ENCODE measurements around the gene ALPK3.

The ALPK3 gene

DNA sequence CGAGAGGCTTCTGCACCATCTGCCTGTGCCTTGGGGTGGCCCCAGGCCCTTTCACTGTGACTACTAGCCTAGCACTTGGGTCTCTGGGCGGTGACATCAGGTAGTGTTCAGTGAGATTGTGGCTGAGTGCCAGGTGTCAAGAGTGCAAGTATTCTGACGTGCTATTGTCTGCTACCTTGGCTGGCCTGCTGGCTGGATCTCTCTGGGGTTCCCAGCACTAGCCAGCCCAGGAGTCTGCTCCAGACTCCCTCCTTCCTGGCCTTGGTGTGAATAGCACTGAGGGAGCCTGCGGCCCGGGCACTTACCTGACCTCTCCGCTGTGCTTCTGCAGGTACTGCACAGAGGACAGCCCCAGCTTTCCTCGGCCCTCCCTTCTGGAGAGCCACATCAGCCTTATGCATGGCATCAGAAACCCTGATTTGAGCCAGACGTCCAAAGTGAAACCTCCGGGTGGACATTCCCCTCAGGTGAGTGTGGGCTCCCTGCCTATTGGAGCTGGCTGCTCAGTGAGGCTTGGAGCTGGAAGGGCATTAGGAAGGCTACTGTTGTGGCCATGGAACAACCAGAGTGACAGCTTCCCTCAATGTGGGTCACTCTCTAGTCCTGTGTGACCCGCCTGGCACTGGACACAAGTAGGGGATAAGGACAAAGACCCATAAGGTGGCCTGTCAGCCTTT is 17.5 kb upstream of the ALPK3 start:
- no peak for DNase-seq (ENCODE audit: low read depth)

DNA sequence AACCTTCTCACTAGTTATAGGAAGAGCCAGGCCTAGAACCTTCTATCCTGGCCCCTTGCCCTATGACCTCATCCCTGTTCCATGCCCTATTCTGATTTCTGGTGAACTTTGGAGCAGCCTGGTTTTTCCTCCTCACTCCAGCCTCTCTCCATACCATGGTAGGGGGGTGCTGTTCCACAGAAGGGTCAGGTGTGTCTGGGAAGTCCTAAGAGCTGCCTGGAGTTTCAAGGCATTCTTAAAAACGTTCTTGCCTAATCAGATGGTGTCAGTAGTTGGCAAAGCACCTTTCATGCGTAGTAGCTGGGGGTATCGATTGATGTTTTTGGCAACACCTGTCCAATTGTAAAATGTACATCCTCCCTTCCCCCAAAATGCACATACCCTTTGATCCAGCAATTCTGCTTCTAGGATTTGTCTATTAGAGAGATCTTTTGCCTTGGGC is 16.8 kb upstream of the ALPK3 start:
- no peak for DNase-seq (ENCODE audit: low read depth)

DNA sequence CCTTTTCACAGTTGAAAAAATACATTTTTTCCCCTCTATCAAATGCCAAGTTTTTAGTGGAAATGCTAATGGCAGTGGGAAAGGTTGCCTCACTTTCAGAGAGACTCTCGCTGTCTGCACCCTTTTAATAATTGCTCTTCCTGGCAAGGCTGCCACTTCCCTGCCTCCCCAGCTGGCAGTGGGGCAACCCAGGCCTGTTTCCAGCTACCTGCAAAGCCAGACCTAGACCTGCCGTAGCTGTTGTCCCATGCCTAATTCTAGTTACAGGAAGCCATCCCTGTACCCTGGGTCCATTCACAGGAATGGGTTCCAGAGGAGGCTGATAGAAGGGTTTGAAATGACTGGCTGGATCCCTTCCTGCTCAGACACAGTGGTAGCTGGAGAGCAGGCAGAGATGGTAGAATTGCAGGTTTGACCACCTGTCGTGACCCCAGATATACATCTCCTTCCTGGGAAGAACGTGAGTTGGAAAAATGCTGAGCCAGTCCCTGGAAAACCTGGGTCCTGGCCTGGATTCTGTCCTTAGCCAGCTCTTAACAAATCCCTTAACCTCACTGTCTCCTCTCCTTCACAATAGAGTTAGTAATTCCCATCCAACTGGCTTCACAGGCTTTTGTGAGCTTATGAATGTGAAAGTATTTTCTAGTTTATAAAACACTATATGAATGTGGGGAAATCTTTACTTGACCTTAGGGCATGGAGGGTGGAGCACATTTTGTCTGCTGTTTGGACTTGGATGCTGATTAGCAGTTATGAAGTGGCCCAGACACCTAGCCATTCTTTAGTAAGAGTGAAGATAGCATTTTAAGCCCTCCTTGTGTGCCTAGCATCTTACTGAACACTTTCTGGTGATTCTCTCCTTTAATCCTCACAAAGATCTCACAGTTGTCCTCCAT is 12.9 kb upstream of the ALPK3 start:
- no peak for DNase-seq (ENCODE audit: low read depth)

DNA sequence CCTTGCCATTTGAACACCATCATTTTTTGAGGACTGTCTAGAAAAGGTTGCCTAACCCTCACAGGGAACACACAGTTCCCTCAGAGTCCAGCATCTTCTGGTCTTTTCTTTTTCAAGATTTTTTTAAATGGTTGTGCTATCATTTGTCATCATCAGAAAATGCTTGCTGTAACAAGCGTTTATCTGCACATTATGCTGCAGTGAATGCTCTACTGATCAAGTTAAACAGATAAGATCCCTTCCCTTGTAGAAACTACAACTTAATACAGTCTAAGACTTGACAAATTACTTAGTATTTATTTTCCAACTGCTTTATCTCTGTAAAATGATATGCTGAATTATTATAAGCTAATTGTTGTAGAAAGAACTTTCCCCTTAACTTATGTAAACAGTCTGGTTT is 11.9 kb upstream of the ALPK3 start:
- DNase-seq (ENCODE audit: low read depth), result no peak

- no peak for DNase-seq (ENCODE audit: low read depth)
Observed at GRCh38 chr15:84807228-84807627, 9.9 kb upstream of the ALPK3 start.

DNA sequence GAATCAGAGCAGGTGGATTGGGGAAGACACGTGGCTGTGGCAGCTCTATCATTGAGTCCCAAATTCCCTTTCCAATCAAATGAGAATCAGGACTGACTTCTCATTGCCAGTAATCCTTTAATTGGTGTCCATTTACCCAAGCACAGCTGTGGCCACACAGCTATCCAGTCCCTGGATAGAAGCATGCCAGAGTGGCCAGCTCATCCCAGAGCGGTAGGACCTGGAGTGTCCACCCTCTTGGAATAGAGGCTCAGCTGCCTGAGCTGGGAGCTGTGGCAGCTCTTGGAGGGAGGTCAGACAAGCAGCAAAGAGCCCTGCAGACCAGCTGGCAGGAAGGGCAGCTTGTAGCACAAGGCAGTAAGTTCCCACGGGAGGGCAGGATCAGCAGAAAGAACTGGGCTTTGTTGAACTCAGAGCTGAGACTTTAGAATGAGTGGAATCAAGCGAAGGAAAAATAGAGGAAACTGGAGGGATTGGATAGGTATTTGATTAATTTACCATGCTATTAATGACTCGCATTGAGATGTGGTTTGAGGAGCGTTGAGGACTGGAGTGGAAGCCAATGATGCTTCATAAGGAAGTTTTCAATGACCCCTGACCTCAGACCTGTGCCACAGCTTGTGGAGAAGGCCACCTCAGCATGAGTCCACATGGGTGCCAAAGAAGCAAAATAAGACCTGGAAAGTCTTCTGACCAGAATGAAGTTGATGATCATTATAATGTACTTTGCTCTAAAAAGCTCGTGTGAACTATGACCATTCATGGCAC is 6.9 kb upstream of the ALPK3 start:
- no peak for DNase-seq (ENCODE audit: low read depth)

GRCh38 chr15:84811151-84811550 is 6.0 kb upstream of the ALPK3 start:
- no peak for DNase-seq (ENCODE audit: low read depth)

DNA sequence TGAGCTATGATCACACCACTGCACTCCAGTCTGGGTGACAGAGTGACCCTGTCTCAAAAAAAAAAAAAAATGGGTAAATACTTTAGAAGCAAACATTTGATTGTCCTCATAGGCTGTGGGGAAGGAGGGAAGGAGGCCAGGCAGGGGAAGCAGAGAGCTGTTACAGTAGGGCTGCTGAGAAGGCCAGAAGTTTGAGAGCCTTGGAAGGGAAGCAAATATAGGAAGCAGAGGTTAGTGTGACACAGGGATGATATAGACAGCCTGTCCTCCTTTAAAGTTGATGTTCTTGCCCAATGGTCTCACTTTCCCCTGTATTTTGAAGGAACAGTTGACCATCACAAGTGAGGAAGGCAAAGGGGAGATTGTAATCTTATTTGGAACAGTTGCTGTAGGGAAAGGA is 5.3 kb upstream of the ALPK3 start:
- DNase-seq (ENCODE audit: low read depth), result no peak

DNA sequence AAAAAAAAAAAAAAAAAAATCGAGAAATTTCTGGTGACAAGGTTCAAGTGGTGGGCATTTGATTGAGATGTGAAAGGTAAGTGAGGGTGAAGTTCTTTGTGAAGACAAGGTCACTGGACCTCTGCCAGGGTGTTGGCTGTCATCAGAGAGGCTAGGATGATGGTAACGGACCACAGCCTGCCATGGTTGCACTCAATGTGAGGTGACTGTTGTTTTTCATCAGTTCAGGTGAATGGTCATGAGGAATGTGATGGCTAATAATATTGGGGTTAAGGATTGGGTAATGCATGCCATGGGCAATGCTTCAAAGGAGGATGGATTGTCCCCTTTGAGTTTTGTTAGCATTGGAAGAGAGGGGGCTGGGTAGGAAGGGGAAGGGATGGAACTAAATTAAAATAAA is 4.3 kb upstream of the ALPK3 start:
- DNase-seq (ENCODE audit: low read depth), result no peak

- no peak for DNase-seq (ENCODE audit: low read depth)
Observed at GRCh38 chr15:84813435-84813834, 3.7 kb upstream of the ALPK3 start.

DNA sequence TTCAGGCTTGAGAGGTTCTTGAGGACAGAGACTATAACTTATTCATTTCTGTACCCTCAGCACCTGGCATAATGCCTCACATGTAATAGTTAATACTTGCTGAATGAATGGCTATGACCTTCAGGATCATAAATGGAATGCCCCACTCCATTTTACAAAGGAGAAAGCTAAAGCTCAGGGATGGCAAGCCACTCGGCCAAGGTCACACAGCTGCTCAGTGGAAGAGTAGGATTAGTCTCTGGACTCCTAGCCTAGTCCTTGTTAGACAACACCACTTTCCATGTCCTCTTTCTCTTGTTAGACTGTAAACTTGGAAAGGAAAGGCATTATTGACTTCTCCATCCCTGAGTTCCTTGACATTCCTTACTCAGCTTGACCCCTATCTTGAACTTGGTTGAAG is 3.2 kb upstream of the ALPK3 start:
- DNase-seq (ENCODE audit: low read depth), result no peak

DNA sequence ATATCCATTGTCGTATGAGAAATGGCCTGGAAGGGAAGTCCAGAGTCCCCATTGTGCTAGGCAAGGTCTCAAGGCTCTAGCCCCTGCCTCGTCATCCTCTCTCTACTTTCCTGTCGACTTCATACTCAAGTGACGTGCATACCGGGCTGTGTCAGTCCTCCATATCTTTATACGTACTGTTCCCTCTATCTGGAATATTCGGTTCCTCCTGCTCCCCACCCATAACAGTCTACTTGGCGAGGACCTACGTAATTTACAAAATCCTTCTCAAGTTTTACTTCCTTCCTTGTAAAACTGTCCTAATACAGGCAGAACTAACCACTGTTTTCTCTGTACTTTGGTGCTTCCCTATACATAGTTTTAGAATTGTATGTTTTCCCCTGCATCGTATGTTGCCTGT is 2.2 kb upstream of the ALPK3 start:
- DNase-seq (ENCODE audit: low read depth), result no peak

DNA sequence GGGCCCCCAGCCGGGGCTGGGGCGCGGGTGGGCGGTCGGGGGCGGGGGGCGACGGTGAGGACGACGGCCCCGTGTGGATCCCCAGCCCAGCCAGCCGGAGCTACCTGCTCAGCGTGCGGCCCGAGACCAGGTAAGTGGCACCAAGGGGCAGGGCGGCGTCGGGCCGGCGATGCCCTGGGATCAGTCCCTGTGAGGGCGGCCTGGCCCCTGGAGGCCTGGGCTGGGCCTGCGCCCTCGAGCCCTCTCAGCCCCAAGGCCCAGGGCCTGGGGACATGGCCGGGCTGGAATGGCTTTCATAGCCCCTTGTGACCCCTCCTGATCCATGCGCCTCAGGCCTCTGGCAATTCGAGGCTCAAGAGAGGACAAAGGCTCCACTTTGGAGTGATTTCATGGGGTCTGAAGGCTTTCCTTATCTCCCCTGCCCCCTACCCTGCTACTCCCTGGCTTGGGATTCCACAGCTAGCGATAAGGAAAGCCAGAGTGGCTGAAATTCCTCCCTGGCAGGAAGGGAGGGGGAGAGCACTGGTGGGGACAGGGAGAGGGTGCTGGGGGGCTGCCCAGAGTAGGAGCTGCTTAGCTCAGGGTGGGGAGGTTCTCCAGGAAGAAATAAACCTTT is 418 bp downstream of the ALPK3 start:
- DNase-seq (ENCODE audit: low read depth), result no peak

DNA sequence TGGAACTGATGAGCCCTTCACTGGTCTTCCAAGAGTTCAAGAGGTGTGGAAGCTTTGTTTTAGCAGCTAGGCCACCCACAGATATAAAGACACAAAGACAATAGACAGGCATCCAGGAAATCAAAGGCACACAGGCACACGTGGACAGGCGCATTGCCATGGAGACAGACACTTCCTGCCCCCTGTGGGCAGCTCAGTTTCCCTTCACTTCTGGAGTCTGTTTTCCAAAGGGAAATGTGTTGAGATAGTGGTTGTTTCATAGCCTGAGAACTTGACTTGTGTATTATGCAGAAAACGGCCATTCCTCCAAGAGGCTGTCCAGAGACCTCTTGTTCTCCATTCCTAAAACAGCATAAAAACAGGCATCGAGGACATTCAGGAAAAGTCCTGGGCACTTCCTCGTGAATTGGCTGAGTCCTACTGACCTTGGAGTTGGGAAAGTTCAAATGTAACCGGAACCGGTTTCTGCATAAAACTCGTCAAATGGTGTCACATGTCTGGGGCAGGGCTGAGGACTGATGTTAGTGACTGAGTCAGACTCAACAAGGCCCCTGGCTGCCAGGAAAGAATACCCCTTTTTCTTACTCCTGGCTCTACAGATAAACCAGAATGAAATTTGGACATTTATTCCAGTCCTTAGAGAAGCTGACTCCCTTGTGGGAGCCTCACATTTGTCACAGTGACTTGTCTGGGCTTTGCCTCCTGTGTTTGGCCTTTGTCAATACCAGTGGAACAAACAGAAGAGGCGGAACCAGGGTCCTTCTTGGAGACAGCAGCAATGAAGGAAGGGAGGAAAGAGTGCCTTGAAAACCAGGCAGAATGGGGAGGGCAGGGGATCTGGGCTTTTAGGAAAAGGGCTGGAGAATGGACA is 1.3 kb downstream of the ALPK3 start:
- DNase-seq (ENCODE audit: low read depth), result no peak

DNA sequence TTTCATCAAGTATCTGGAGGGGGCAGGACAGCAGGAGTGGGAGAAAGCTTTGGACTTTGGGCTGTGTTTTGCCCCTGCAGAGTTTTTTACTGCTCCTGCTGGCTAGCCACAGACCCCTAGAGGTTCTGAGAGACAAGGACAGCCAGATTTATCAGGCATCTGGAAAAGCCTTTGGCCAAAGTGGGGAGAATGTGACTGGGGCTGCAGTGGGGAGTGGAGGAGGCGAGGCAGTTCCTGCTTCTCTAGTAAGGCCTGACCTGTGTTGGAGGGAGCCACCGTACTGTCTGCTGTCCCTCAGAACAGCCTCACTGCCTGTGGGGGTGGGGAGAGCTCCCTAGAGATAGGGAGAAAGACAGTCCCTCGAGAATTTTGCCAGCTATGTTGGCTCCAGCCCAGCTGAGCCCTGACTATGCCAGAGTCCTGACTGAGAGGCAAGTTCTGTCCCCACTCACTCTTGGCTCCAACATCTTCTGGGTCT is 2.2 kb downstream of the ALPK3 start:
- DNase-seq (ENCODE audit: low read depth), result no peak

DNA sequence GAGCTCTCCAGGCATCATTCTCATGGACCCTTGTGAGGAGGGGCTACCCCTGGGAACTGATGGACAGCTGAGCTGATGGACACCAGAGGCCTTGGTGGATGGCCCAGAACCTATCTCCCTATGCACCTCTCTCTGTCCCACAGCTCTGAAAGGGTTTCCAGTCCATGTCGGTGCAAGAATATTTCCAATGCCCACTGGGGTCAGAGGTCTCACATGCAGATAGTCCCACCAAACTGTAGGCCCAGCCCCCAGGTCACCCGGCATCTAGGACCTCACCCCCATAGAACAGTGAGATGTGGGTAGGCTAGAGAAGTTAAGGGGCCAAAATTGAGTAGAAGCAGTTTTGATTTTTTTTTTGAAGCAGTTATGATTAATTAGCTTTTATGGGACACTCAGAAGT is 2.6 kb downstream of the ALPK3 start:
- no peak for DNase-seq (ENCODE audit: low read depth)

- DNase-seq (ENCODE audit: low read depth), result no peak
Observed at GRCh38 chr15:84821501-84822021, 4.4 kb downstream of the ALPK3 start.

DNA sequence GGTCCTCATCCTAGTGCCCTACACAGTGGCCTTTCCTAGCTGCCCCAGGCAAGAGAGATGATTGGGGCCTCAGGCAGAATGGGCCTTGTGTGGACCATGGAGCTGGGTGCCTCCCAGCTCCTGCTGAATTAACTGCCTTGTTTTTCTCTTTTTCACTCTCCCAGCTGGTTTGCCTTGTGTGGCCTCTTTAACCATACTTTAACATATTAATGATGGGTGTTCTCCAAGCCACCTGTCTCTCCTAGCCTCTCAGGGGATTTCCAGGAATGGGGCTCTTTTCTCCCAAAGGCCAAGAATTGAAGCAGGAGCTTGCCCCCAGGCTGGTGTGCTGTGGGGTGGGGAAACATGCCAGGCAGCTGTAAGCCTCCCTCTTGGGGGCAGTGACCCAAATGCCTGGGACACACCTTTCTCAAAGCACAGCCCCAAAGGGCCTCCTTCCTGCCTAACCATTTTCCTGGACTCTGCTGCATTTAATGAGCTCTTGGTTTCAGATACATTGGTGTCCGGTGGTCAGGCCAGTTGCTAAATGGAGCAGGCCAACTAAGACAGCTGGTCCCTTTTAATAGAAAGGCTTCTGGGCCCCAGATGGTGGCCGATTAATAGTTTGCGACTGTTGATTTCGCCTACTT is 5.6 kb downstream of the ALPK3 start:
- no peak for DNase-seq (ENCODE audit: low read depth)

DNA sequence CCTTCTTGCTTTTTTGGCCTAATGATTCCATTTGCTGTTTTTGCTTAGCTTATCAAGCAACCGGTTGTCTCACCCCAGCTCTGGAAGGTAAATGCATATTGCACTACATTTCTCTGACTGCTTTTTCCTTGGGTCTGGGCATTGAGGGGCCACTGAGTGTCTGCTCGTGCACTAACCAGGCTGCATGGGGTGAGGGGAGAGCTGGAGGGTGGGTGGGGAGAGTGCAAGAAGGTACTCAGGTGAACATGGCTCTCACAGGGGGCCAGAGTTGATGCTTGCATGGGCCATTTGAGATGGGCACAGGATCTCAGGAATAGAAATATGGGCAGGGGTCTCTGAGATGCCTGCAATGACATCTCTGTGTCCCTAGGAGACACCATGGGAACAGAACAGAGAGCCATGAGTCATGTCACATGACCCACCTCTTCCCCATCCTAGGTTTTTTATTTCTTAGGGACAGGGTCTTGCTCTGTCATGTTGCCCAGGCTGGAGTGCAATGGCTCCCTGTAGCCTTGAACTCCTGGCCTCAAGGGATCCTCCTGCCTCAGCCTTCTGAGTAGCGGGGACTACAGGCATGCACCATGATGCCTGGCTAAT is 6.2 kb downstream of the ALPK3 start:
- no peak for DNase-seq (ENCODE audit: low read depth)
